Stomach (tissue), 4 donors: ENCODE measurements around the gene DRD2.

Experiments
- CTCF ChIP-seq, 7 experiments: fragments of 450-650 bp in 4 of 7; fragments of 200-600 bp in 3 of 7; sonication (generic) in 3 of 7; IDR thresholded peaks; one replicate each; pipeline ENCODE4 v1.5.1; 2016 to 2019; ENCODE audit warnings: antibody characterized with exemption in 7 of 7, control low read depth in 2 of 7, mild to moderate bottlenecking in 1 of 7
- POLR2A ChIP-seq, 4 donors: fragments of 450-650 bp; IDR thresholded peaks; one replicate each; pipeline ENCODE4 v1.6.1; 2016; ENCODE audit warnings: antibody characterized with exemption in 4 of 4, control low read depth in 2 of 4, mild to moderate bottlenecking in 1 of 4, moderate library complexity in 1 of 4
- POLR2AphosphoS5 ChIP-seq, 3 donors: sonication (generic); formaldehyde crosslinking; IDR thresholded peaks; one replicate each; pipeline ENCODE4 v1.6.1; 2016; ENCODE audit warnings: antibody characterized with exemption in 3 of 3

DNA sequence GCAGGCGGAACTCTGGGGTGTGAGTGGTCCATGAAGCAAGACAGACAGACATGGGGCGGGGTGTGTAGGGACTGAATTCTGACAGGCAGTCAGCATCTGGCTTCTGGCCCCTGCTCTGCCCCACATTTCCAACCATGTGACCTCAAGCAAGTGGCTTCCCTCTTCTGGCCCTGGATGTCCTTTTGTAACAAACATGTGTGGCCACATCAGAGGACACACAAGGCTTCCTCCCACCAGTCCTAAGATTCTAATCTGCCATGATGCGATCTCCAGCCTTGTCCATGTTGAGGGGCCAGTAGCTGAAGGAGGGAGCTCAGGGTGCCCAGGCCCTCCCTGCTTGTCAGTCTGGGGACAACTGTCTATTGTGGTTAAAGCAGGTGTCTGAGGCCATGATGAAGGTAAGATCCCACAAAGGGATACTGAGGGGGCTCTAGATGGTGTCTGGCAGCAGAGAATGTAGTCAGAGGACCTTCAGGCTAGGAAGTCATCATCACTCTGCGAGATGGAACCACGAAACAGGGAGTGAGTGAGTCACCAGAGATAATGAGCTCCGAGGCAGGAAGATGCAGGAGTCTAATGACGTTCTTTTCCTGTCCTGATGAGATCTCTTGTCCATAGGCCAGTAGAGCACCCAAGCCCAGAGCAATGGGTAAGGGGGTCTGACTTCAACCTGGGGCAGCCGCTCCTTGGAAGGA is 27.4 kb downstream of the DRD2 start:
- TF ChIP-seq POLR2AphosphoS5 (IDR thresholded peaks at IDR 0.05) (no peak), POLR2A (IDR thresholded peaks at IDR 0.05) (no peak), CTCF (IDR thresholded peaks at IDR 0.05) (no peak)
